ENCODE results near the gene PTGS2.

GRCh38 chr1:186626356-186626932 lies 53.8 kb downstream of the PTGS2 start:
- TF ChIP-seq, protein P1, sequence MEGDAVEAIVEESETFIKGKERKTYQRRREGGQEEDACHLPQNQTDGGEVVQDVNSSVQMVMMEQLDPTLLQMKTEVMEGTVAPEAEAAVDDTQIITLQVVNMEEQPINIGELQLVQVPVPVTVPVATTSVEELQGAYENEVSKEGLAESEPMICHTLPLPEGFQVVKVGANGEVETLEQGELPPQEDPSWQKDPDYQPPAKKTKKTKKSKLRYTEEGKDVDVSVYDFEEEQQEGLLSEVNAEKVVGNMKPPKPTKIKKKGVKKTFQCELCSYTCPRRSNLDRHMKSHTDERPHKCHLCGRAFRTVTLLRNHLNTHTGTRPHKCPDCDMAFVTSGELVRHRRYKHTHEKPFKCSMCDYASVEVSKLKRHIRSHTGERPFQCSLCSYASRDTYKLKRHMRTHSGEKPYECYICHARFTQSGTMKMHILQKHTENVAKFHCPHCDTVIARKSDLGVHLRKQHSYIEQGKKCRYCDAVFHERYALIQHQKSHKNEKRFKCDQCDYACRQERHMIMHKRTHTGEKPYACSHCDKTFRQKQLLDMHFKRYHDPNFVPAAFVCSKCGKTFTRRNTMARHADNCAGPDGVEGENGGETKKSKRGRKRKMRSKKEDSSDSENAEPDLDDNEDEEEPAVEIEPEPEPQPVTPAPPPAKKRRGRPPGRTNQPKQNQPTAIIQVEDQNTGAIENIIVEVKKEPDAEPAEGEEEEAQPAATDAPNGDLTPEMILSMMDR (IDR thresholded peaks at IDR 0.05): no peak
- TF ChIP-seq POLR2A (IDR thresholded peaks at IDR 0.05): no peak

Measured in vagina (tissue), 2 donors.